ENCODE measurements around the gene ALK.

ALK gene

DNA sequence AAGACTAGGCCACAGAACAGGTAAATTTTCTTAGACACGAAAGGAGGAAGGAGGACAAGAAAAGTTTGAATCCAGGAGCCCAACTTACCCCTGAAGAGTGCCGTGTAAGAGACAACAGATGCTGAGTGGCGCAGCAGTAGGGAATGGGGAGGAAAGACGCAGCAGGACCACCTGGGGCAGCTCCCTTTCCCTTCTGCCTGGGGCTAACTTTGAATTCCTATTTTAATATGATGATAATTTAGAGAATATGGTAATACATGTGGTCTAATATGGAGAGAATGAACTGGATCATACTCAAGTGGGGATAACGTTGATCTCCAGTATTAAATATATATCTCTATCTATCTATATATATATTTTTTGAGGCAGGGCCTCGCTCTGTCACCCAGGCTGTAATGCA is 736.9 kb downstream of the ALK start:
- Histone ChIP-seq H3K4me1 (ENCODE audit: insufficient read depth, insufficient read length) (no peaks in the 10 kb centered on the region), H3K9ac (ENCODE audit: insufficient read length, low read depth) (no peak overlapping the region), H3K27me3 (ENCODE audit: insufficient read depth, insufficient read length) (peaks cover 4% of the 10 kb centered on the region), H3K36me3 (ENCODE audit: insufficient read depth, insufficient read length, low read length) (no peaks in the 10 kb centered on the region), H3K4me3 (ENCODE audit: insufficient read length, low read depth) (no peak overlapping the region), H3K9me3 (ENCODE audit: insufficient read depth, low read length) (peaks cover 5% of the 10 kb centered on the region; the same call in 1 of the 2 replicates)
- DNase-seq (ENCODE audit: low read depth, low spot score), result no peak
- no peak for TF ChIP-seq YY1 (IDR thresholded peaks at IDR 0.05; ENCODE audit: insufficient read depth, insufficient read length)
- TF ChIP-seq SUZ12 (IDR thresholded peaks at IDR 0.05; ENCODE audit: extremely low read depth, insufficient read depth, insufficient read length), result no peak
- no peak for TF ChIP-seq ZNF274 (IDR thresholded peaks at IDR 0.05; ENCODE audit: low read depth, low read length)

DNA sequence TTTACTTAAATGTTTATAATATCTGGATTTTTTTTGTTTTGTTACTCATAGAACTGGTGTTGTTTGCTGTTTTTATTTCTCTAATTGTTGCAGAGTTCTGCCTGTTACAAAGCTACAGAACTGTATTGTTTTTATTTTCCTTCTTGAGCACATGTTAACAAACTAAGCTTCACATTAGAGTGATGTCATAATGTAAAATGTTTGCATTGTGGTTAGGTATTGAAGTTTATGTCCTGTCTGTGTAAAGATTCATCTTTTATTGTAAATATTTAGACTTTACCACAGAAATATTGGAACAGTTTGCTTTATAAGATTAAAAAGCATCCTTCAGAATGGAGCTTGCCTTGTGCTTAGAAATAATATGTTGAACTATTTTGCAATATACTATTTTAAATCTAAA is 738.5 kb downstream of the ALK start:
- Histone ChIP-seq H3K9me3 (ENCODE audit: insufficient read depth, low read length) (peaks cover 5% of the 10 kb centered on the region; the same call in 1 of the 2 replicates), H3K4me3 (ENCODE audit: insufficient read length, low read depth) (no peak overlapping the region), H3K9ac (ENCODE audit: insufficient read length, low read depth) (no peak overlapping the region), H3K36me3 (ENCODE audit: insufficient read depth, insufficient read length, low read length) (no peaks in the 10 kb centered on the region), H3K27me3 (ENCODE audit: insufficient read depth, insufficient read length) (peaks cover 14% of the 10 kb centered on the region), H3K4me1 (ENCODE audit: insufficient read depth, insufficient read length) (no peaks in the 10 kb centered on the region)
- DNase-seq (ENCODE audit: low read depth, low spot score), result no peak
- TF ChIP-seq ZNF274 (IDR thresholded peaks at IDR 0.05; ENCODE audit: low read depth, low read length) (no peak), SUZ12 (IDR thresholded peaks at IDR 0.05; ENCODE audit: extremely low read depth, insufficient read depth, insufficient read length) (no peak), YY1 (IDR thresholded peaks at IDR 0.05; ENCODE audit: insufficient read depth, insufficient read length) (no peak)

DNA sequence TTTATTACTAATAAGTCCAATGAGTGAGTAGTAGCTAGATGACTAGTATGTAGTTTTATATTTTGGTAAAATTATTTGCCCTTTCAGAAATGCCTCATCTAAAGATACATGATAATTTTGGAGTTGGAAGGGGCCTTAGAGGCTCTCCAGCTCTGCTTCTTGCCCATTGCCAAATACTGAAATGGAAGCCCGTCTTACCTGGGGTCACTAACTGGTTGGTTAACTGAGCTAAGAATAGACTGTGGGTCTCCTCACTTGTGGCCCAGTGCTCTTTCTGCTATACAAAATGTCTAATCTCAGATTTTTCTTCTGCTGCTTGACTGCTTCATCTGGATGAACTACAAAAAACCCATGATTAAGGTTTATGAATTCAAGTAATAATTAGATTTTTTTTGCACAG is 739.1 kb downstream of the ALK start:
- no peak overlapping the region for H3K9ac ChIP-seq (ENCODE audit: insufficient read length, low read depth)
- peaks cover 2% of the 10 kb centered on the region; the same call in 1 of the 2 replicates for H3K9me3 ChIP-seq (ENCODE audit: insufficient read depth, low read length)
- peaks cover 19% of the 10 kb centered on the region for H3K27me3 ChIP-seq (ENCODE audit: insufficient read depth, insufficient read length)
- H3K36me3 ChIP-seq (ENCODE audit: insufficient read depth, insufficient read length, low read length), result no peaks in the 10 kb centered on the region
- no peak for TF ChIP-seq ZNF274 (IDR thresholded peaks at IDR 0.05; ENCODE audit: low read depth, low read length)
- TF ChIP-seq YY1 (IDR thresholded peaks at IDR 0.05; ENCODE audit: insufficient read depth, insufficient read length), result no peak
- no peak for TF ChIP-seq SUZ12 (IDR thresholded peaks at IDR 0.05; ENCODE audit: extremely low read depth, insufficient read depth, insufficient read length)
- H3K4me3 ChIP-seq (ENCODE audit: insufficient read length, low read depth), result no peak overlapping the region
- no peak for DNase-seq (ENCODE audit: low read depth, low spot score)
- H3K4me1 ChIP-seq (ENCODE audit: insufficient read depth, insufficient read length), result no peaks in the 10 kb centered on the region

DNA sequence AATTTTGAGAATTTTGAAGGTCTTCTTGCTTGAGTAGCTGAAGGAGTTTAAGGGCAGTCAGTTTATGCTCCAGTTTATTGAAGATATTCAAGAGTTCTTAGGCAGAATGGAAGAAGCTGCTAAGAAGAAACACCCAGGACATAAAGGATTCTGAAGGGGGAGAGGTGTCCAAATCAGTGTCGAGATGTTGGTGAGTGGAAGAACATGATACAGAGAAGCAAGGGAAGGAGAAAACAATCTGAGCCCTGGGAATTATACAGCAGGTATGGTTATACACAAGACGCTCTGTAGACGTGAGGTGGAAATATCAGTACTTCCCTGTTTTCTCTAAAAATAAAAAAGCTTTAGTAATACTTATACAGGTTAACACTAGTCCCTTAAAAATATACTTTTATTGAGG is 746.0 kb downstream of the ALK start:
- Histone ChIP-seq H3K4me1 (ENCODE audit: insufficient read depth, insufficient read length) (no peaks in the 10 kb centered on the region), H3K4me3 (ENCODE audit: insufficient read length, low read depth) (no peak overlapping the region), H3K9ac (ENCODE audit: insufficient read length, low read depth) (no peak overlapping the region), H3K9me3 (ENCODE audit: insufficient read depth, low read length) (no peaks in the 10 kb centered on the region), H3K36me3 (ENCODE audit: insufficient read depth, insufficient read length, low read length) (no peaks in the 10 kb centered on the region), H3K27me3 (ENCODE audit: insufficient read depth, insufficient read length) (peaks cover 35% of the 10 kb centered on the region)
- no peak for DNase-seq (ENCODE audit: low read depth, low spot score)
- TF ChIP-seq YY1 (IDR thresholded peaks at IDR 0.05; ENCODE audit: insufficient read depth, insufficient read length), result no peak
- TF ChIP-seq ZNF274 (IDR thresholded peaks at IDR 0.05; ENCODE audit: low read depth, low read length), result no peak
- no peak for TF ChIP-seq SUZ12 (IDR thresholded peaks at IDR 0.05; ENCODE audit: extremely low read depth, insufficient read depth, insufficient read length)

DNA sequence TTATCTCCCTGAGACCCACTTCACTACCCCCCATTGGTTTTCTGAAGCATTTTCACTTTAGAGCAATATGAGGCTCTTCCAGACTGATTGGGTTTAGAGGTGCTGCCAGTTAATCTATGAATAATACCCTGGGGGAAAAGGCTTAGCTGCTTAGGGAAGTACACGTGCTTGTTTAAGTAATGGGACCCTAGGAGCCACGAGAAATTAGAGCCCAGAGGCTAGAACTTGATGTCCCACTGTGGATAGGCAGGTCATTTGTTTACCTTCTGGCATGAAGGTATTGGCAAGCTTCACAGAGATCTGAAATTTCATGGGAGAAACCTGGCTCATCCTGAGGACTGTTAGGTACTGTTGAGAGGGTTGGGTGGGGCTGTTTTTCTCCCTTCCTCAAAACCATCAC is 746.4 kb downstream of the ALK start:
- TF ChIP-seq SUZ12 (IDR thresholded peaks at IDR 0.05; ENCODE audit: extremely low read depth, insufficient read depth, insufficient read length) (no peak), YY1 (IDR thresholded peaks at IDR 0.05; ENCODE audit: insufficient read depth, insufficient read length) (no peak), ZNF274 (IDR thresholded peaks at IDR 0.05; ENCODE audit: low read depth, low read length) (no peak)
- Histone ChIP-seq H3K27me3 (ENCODE audit: insufficient read depth, insufficient read length) (peaks cover 35% of the 10 kb centered on the region), H3K36me3 (ENCODE audit: insufficient read depth, insufficient read length, low read length) (no peaks in the 10 kb centered on the region), H3K9ac (ENCODE audit: insufficient read length, low read depth) (no peak overlapping the region), H3K9me3 (ENCODE audit: insufficient read depth, low read length) (no peaks in the 10 kb centered on the region), H3K4me1 (ENCODE audit: insufficient read depth, insufficient read length) (no peaks in the 10 kb centered on the region), H3K4me3 (ENCODE audit: insufficient read length, low read depth) (no peak overlapping the region)
- peak; percentile 15 for DNase-seq (ENCODE audit: low read depth, low spot score)

DNA sequence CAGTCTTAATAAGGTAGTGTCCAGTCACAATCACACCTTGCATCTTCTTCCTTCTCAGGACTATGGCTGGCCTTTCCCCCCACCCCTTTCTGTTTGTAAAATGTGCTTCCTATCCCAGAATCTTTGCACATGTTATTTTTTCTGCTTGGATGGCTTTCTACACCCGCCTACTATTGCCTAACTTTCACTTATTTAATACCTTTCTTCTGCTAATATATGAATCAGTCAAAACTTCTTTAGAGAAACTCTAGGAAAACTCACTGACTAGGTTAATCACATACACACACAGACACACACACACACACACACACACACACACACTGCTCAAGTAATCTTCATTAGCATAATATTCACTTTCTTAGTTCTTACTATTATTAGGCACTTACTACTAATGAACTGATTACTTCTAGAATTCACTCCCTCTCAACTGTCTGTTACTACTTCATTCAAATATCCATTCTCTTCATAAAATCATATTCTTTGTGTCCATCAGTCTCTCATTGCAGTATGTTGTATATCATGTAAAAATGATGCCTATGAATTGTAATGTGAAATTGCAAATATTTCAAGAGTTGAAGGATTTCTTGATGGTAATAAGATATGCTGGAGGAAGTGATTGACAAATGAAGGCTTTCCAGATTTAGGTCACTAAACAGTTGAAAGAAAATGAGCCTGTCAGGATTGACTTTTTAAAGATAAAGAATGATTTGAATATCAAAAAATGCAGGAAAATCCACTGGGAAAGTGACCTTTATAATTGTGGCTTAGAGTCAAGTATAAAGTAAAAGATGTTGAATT is 754.9 kb downstream of the ALK start:
- Histone ChIP-seq H3K9ac (ENCODE audit: insufficient read length, low read depth) (no peak overlapping the region), H3K4me3 (ENCODE audit: insufficient read length, low read depth) (no peak overlapping the region), H3K9me3 (ENCODE audit: insufficient read depth, low read length) (no peaks in the 10 kb centered on the region), H3K4me1 (ENCODE audit: insufficient read depth, insufficient read length) (no peaks in the 10 kb centered on the region), H3K36me3 (ENCODE audit: insufficient read depth, insufficient read length, low read length) (no peaks in the 10 kb centered on the region), H3K27me3 (ENCODE audit: insufficient read depth, insufficient read length) (no peaks in the 10 kb centered on the region)
- TF ChIP-seq ZNF274 (IDR thresholded peaks at IDR 0.05; ENCODE audit: low read depth, low read length) (no peak), YY1 (IDR thresholded peaks at IDR 0.05; ENCODE audit: insufficient read depth, insufficient read length) (no peak), SUZ12 (IDR thresholded peaks at IDR 0.05; ENCODE audit: extremely low read depth, insufficient read depth, insufficient read length) (no peak)
- DNase-seq (ENCODE audit: low read depth, low spot score), result no peak

DNA sequence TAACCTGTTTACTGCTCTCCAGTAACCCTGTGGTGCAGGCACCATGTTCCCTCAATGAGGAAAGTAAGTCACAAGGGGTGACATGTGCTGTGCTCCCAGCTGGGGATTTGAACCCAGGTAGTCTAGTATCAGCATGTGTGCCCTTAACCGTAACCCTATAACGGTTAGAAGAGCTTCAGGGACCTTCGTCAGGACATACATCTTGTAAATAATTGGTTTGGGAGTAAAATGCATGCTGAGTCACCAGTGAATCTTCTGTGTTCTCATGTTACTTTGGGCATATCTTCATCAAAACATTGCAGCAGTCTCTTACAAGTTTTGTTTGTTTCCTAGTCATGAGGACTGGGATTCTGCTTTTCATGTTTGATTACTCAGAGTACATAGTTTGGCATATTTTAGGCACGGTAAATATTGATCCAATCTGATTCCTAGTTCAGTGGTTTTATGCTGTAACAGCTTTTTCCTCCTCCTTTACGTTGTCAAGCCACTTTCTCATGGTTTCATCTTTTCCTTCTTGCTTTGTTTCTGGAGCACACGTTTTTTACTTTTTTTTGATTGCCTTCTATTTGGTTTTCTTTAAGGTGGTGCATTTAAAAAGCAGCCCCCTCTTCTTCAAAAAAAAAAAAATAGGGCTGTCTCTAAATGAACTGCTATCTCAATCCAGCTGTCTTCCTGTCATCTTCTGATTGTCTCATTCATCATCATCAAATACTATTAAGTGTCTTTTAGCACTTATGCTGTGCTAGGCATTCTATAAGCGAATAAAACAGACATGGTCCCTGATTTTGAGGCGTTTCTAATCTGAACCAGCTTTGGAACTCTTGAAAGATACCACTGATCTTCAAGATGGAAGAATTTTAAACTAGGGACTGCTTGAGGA is 755.8 kb downstream of the ALK start:
- DNase-seq (ENCODE audit: low read depth, low spot score), result no peak
- Histone ChIP-seq H3K9ac (ENCODE audit: insufficient read length, low read depth) (no peak overlapping the region), H3K4me3 (ENCODE audit: insufficient read length, low read depth) (no peak overlapping the region), H3K9me3 (ENCODE audit: insufficient read depth, low read length) (no peaks in the 10 kb centered on the region), H3K27me3 (ENCODE audit: insufficient read depth, insufficient read length) (no peaks in the 10 kb centered on the region), H3K4me1 (ENCODE audit: insufficient read depth, insufficient read length) (no peaks in the 10 kb centered on the region), H3K36me3 (ENCODE audit: insufficient read depth, insufficient read length, low read length) (no peaks in the 10 kb centered on the region)
- TF ChIP-seq SUZ12 (IDR thresholded peaks at IDR 0.05; ENCODE audit: extremely low read depth, insufficient read depth, insufficient read length) (no peak), YY1 (IDR thresholded peaks at IDR 0.05; ENCODE audit: insufficient read depth, insufficient read length) (no peak), ZNF274 (IDR thresholded peaks at IDR 0.05; ENCODE audit: low read depth, low read length) (no peak)

Data from NT2/D1 (cell line).